HG03139 (cell line): ENCODE data around the gene FUT7.

Experiments
- ATAC-seq: cut with Tn5 transposase; IDR thresholded peaks from one replicate; pipeline ENCODE4 v1.9.1; 2021; ENCODE audit not compliant: unreplicated experiment

Gene FUT7

DNA sequence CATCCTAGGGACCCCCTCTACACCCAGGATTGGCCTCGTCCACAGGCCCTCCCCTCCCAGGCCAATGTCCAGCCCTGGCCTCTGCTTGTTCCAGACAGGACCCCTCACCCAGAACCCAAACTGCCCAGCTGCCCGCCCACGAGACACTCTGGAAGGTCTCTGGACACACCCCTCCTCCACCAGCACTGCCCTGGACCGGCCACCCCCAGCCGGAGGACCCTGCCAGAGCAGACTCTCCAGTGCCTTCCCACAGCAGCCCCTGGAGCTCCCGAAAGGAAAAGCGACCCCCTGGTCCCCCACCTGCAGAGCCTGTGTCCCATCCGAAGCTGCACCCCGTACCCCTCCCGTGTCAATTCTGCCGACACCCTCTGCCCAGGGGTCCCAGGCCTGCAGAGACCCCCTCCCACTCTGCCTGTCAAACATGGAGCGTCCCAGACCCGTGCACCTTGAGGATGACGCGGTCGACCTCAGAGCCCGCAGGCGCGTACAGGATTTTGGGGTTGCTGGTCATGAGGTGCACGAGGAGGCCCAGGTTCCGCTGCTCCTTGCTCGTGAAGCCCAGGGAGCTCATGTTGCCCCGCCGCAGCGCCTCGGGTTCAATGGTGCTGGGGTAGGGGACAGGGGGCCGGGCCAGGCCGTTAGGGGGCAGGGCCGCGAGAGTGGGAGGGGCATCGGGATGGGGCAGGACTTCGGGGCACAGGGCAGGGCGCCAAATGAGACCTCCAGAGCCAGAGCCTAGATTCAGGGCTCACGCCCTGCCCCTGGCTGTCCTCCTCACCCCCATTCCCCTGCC is 11.8 kb downstream of the FUT7 start:
- ATAC-seq, result no peak

GRCh38 chr9:137018761-137019559 is 12.9 kb downstream of the FUT7 start:
- no peak for ATAC-seq

DNA sequence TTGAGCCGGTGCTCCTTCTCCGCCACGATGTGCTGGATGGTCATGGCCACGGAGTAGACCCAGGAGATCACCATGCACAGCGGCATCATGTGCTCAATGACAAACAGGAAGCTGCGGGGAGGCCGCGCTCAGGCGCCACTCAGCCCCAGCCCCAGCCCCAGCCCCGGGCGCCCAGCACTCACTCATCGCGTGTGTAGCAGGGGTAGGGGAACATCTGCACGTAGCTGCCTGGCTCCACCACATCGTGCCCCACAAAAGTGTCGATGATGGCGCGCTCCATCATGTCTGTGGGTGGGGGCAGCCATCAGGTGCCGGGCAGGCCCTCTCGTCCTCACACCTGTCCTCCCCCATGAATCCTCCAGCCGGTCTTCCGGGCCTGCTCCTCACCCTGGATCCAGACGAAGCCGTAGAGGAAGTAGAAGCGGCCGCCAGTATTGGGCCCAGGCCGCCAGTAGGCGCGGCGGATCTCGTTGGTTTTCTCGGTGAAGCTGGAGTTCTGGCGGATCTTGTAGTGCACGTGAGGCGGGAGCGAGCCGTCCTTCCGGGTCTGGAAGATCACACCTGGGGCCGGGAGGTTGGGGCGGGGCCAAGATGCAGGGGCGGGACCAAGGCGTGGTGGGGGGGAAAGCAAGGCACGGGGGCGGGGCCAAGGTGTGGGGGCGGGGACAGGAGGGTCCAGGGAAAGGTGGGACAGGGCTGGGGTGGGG is 13.9 kb downstream of the FUT7 start:
- ATAC-seq, result no peak

GRCh38 chr9:137017071-137017470 is 14.8 kb downstream of the FUT7 start:
- ATAC-seq, result no peak

GRCh38 chr9:137016436-137016835 is 15.5 kb downstream of the FUT7 start:
- ATAC-seq, result no peak

GRCh38 chr9:137015976-137016375 is 15.9 kb downstream of the FUT7 start:
- no peak for ATAC-seq

- no peak for ATAC-seq
Observed at GRCh38 chr9:137015540-137015930, 16.4 kb downstream of the FUT7 start.

- no peak for ATAC-seq
Observed at GRCh38 chr9:137014776-137015539, 16.9 kb downstream of the FUT7 start.

DNA sequence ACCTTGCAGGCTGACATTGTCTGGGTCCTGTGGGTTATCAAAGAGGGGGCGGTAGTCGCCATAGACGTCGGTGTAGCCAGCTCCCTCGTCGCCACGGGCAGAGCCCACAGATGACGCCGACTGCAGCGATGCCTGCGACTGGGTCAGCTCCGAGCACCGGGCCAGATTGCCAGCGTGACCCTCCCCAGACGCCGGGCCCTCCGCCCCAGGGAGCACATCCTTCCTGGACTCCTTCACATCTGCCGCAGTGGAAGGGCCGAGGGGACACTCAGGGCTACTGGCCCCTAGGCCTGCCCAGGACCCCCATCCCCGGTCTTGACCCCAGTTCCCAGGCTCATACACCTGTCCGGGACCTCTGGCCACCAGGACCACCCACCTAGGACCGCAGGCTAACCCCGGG is 17.7 kb downstream of the FUT7 start:
- no peak for ATAC-seq

DNA sequence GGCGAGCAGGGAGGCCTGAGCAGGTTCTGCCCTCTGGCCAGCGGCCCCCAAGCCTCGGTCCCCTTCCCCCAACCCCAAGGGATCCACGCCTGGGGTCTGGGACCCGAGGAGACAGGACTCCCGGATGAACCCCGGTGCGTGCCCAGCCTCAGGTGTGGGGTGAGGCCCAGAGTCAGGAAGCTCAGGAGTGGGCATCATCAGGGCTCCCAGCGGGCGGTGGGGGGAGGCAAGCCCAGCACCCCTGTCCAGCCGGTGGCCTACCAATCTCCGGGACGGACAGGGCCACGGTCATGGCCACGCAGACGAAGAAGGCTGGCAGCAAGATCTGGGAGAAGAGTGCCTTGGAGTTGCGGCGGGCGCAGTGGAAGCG is 18.3 kb downstream of the FUT7 start:
- no peak for ATAC-seq

DNA sequence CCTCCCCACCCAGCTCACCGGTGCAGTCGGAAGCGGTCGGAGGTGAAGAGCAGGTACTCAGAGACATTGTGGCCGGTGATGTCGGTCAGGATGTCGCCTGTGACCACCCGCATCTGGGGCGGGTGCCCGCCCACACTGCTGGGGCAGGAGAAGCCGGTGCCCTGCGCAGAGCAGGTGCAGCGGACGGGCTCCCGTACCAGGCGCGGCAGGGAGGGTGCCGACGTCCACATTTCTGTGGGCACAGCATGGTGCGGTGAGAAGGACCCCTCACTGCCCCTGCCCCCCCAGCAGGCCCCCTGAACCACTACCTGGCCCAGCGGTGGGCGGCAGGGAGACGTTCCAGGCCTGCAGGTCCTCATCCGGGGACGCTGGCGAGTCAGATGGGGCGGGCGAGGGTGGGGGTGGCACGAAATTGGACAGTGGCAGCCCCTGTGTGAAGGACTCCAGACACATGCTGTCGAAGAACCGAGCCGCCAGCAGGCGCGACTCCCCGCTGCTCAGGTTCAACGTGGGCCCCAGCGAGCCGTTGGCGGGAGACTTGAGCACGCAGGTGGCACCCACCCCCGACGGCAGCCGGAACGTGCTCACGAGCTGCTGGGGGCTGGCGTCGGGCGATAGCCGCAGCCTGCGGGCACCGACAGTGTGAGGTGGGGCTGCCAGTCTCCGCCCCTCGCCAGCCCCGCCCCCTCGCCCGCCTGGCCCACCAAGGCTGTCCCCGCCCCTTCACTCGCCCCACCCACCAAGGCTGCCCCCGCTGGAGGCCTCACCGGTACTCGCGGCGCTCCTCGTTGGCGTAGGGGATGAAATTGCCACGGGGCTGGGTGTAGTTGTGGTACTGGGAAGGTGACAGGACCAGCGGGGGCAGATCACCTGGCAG is 19.0 kb downstream of the FUT7 start:
- ATAC-seq, result no peak

DNA sequence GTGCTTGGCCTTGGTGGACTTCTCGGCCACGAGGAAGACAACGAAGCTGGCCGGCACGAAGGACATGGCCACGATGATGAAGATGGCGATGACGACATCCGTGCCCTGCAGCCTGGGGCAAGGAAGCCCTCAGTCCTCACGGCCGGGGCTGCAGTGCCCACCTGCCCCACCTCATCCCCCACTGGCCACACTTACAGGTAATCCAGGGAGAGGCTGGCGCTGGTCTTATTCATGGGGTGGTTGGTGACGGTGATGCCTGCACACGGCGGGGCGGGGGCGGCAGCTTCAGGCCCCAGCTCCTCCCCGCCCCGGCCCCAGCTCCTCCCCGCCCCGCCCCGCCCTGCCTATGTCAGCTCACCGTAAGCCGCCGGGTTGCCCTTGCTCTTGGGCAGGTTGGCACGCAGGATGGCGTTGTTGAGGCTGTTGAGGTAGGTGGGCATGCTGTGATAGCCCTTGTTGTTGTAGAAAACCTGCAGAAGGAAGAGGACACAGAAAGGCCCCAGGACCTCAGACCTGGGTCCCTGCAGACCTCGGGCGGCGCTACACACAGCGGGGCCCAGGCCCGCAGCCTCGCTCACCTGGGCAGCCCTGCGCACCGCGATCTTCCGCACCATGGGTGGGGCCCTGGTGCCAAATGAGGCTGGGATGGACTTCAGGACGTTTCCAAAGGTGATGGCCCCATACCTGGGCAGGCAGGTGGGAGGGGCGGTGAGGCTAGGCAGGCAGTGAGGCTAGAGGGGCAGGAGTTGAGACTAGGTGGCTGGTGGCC is 19.8 kb downstream of the FUT7 start:
- no peak for ATAC-seq

- no peak for ATAC-seq
Observed at GRCh38 chr9:137011156-137011555, 20.7 kb downstream of the FUT7 start.

- ATAC-seq, result no peak
Observed at GRCh38 chr9:137009938-137010732, 21.8 kb downstream of the FUT7 start.

DNA sequence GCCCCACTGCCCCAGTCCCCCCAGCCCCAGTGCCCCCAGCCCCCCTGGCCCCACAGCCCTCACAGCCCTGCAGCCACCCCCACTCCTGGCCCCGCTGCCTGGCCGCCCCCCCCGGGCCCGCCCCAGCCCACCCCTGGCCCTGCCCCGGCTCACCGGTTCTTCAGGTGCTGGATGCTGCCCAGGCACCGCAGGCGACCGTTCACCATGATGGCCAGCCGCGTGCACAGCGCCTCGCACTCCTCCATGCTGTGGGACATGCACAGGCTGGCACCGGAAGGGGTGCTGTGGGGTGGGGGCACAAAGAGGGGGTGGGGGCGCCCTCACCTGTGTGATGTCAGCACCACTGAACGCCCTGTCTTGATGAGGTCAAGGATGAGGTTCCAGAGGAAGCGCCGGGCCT is 22.7 kb downstream of the FUT7 start:
- no peak for ATAC-seq

- no peak for ATAC-seq
Observed at GRCh38 chr9:137008312-137008711, 23.6 kb downstream of the FUT7 start.

DNA sequence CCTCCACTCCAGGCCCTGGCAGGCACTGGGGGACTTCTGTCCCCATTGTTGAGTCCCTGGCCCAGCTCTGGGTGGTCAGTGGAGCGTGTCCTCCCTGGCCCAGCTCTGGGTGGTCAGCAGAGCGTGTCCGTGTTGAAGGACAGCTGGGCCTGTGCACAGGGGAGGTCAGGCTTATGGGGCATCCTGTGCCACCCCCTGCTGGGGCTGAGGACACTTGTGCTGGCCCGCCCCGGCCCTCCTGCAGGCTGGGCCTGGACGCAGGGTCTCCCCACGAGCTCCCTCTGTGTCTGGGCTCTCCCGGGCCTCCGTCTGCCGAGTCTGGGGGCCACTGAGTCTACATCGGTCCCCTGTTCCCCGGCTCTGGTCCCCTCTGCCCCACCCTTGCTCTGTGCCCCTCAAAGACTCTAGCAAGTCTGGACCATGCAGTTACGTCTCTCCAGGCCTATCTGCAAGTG is 24.0 kb downstream of the FUT7 start:
- ATAC-seq, result no peak

GRCh38 chr9:137007108-137007815 is 24.6 kb downstream of the FUT7 start:
- no peak for ATAC-seq
